Liver (tissue), 9 donors: Measurements from ENCODE around the gene GNPTAB. TPM values are rescaled to one million over a fixed set of nuclear protein-coding genes. Genes with fewer than 3 reads are reported as not detected.

Source experiments
- DNase-seq: peaks from one replicate; pipeline ENCODE4 v3.0.0-alpha.2; 2017; ENCODE audit warnings: low spot score
- H3K27ac ChIP-seq, 2 donors: one replicate each; pipeline ENCODE4 v1.7.0; 2013; ENCODE audit warnings: inconsistent platforms in 2 of 2, low read length in 2 of 2, control low read depth in 1 of 2, low read depth in 1 of 2, mild to moderate bottlenecking in 1 of 2
- H3K27me3 ChIP-seq, 4 donors: one replicate each; pipeline versions ENCODE4 v1.6.1 to v1.7.0; 2013; ENCODE audit warnings: low read length in 3 of 4, inconsistent platforms in 1 of 4, mild to moderate bottlenecking in 1 of 4, moderate library complexity in 1 of 4; ENCODE audit not compliant: control insufficient read depth in 4 of 4, insufficient read depth in 4 of 4
- H3K36me3 ChIP-seq, 4 donors: one replicate each; pipeline versions ENCODE4 v1.6.1 to v1.7.0; 2013; ENCODE audit warnings: low read length in 3 of 4, mild to moderate bottlenecking in 3 of 4, low read depth in 1 of 4, moderate library complexity in 1 of 4; ENCODE audit not compliant: control insufficient read depth in 4 of 4, insufficient read depth in 3 of 4
- H3K4me1 ChIP-seq, 4 donors: one replicate each; pipeline versions ENCODE4 v1.6.1 to v1.7.0; 2013; ENCODE audit warnings: low read length in 3 of 4, mild to moderate bottlenecking in 3 of 4, moderate library complexity in 1 of 4; ENCODE audit not compliant: control insufficient read depth in 4 of 4, insufficient read depth in 4 of 4
- H3K4me3 ChIP-seq, 3 donors: one replicate each; pipeline versions ENCODE4 v1.6.1 to v1.7.0; 2013; ENCODE audit warnings: low read length in 3 of 3, control low read depth in 1 of 3, low read depth in 1 of 3, mild to moderate bottlenecking in 1 of 3
- H3K9ac ChIP-seq, 2 donors: one replicate each; pipeline ENCODE4 v1.7.0; 2013; ENCODE audit warnings: low read length in 2 of 2, mild to moderate bottlenecking in 2 of 2, moderate library complexity in 2 of 2, control low read depth in 1 of 2, low read depth in 1 of 2
- H3K9me3 ChIP-seq, 4 donors: one replicate each; pipeline versions ENCODE4 v1.6.1 to v1.7.0; 2013; ENCODE audit warnings: low read length in 3 of 4; ENCODE audit not compliant: control insufficient read depth in 4 of 4
- CTCF ChIP-seq: fragments of 150-350 bp; IDR thresholded peaks from 2 replicates; pipeline ENCODE4 v1.5.1; 2017; ENCODE audit warnings: improper control_type of control experiment, low read depth, low read length; ENCODE audit not compliant: missing input control
- EGR1 ChIP-seq, 2 donors: IDR thresholded peaks; 2 replicates each; pipeline ENCODE4 v1.6.1; 2016 to 2018; ENCODE audit warnings: antibody characterized with exemption in 2 of 2, low read depth in 2 of 2
- FOXA1 ChIP-seq: IDR thresholded peaks from 2 replicates; pipeline ENCODE4 v1.6.1; 2016; ENCODE audit warnings: antibody characterized with exemption
- FOXA2 ChIP-seq: IDR thresholded peaks from 2 replicates; pipeline ENCODE4 v1.6.1; 2016; ENCODE audit warnings: antibody characterized with exemption
- GABPA ChIP-seq, 2 donors: IDR thresholded peaks in 1 of 2; conservative IDR thresholded peaks in 1 of 2; 2 replicates each; pipeline ENCODE4 v1.6.1; 2016; ENCODE audit warnings: antibody characterized with exemption in 2 of 2, mild to moderate bottlenecking in 1 of 2, moderate library complexity in 1 of 2
- HNF4A ChIP-seq, 2 donors: conservative IDR thresholded peaks; 2 replicates each; pipeline ENCODE4 v1.6.1; 2016; ENCODE audit warnings: antibody characterized with exemption in 2 of 2, mild to moderate bottlenecking in 2 of 2
- HNF4G ChIP-seq: IDR thresholded peaks from 2 replicates; pipeline ENCODE4 v1.6.1; 2016; ENCODE audit warnings: antibody characterized with exemption
- JUND ChIP-seq, 2 donors: IDR thresholded peaks; 2 replicates each; pipeline ENCODE4 v1.6.1; 2016; ENCODE audit warnings: antibody characterized with exemption in 2 of 2
- MAX ChIP-seq: IDR thresholded peaks from 2 replicates; pipeline ENCODE4 v1.6.1; 2016; ENCODE audit warnings: antibody characterized with exemption
- NR2F2 ChIP-seq: IDR thresholded peaks from 2 replicates; pipeline ENCODE4 v1.6.1; 2016; ENCODE audit warnings: antibody characterized with exemption
- RAD21 ChIP-seq, 2 donors: IDR thresholded peaks; 2 replicates each; pipeline ENCODE4 v1.6.1; 2016; ENCODE audit warnings: antibody characterized with exemption in 2 of 2, mild to moderate bottlenecking in 2 of 2
- REST ChIP-seq: IDR thresholded peaks from 2 replicates; pipeline ENCODE4 v1.6.1; 2016; ENCODE audit warnings: antibody characterized with exemption, mild to moderate bottlenecking
- RXRA ChIP-seq, 2 donors: IDR thresholded peaks; 2 replicates each; pipeline ENCODE4 v1.6.1; 2017 to 2018; ENCODE audit warnings: antibody characterized with exemption in 2 of 2, mild to moderate bottlenecking in 1 of 2
- SP1 ChIP-seq: IDR thresholded peaks from 2 replicates; pipeline ENCODE4 v1.6.1; 2018; ENCODE audit warnings: antibody characterized with exemption, mild to moderate bottlenecking
- TAF1 ChIP-seq: conservative IDR thresholded peaks from 2 replicates; pipeline ENCODE4 v1.6.1; 2016; ENCODE audit warnings: antibody characterized with exemption, mild to moderate bottlenecking
- YY1 ChIP-seq: IDR thresholded peaks from 2 replicates; pipeline ENCODE4 v1.6.1; 2016; ENCODE audit warnings: antibody characterized with exemption, mild to moderate bottlenecking
- ZBTB33 ChIP-seq: IDR thresholded peaks from 2 replicates; pipeline ENCODE4 v1.6.1; 2016; ENCODE audit warnings: antibody characterized with exemption
- WGBS: extraction: QIAGEN DNeasy Blood & Tissue Kit; methylation state at CpG from one replicate; pipeline ENCODE4 v1.1.7; 2013; 5-methylcytosine and 5-hydroxymethylcytosine counted together
- polyA plus RNA-seq, 2 donors: library from polyadenylated mRNA; stranded (reverse) in 1 of 2; unstranded in 1 of 2; fragments of 200-250 nt in 1 of 2; fragments of >200 nt in 1 of 2; fragmentation: Nextera tagmentation in 1 of 2; extraction: Ambion mirVana in 1 of 2; gene quantifications; one replicate each; pipeline versions ENCODE4 v1.2.1 to v1.2.3, GENCODE V29; 2013 to 2015
- total RNA-seq, 2 donors: library from RNA; depleted of rRNA; stranded (reverse); fragments of >200 nt; gene quantifications; one replicate each; pipeline ENCODE4 v1.2.3, GENCODE V29; 2014
- TF ChIP-seq, protein P1 (sequence below): IDR thresholded peaks from 2 replicates; pipeline ENCODE4 v1.6.1; 2016; ENCODE audit warnings: antibody characterized with exemption
- donor health status: healthy.
- donor health status: healthy.
- donor health status: healthy.
- donor health status: healthy.
- donor health status: healthy.

GNPTAB gene
- total and polyA plus RNA-seq, 4 donors: 4.6 to 11.1 (median 7.7) TPM

GRCh38 chr12:101838628-101839323, 8.0 kb upstream of the GNPTAB start:
- Histone ChIP-seq H3K27me3 (no peaks in the 10 kb centered on the region), H3K4me3 (no peak overlapping the region), H3K27ac (no peak overlapping the region), H3K9ac (no peak overlapping the region), H3K9me3 (no peaks in the 10 kb centered on the region), H3K4me1 (no peaks in the 10 kb centered on the region), H3K36me3 (no peaks in the 10 kb centered on the region)
- TF ChIP-seq SP1 (no peak), NR2F2 (no peak), FOXA2 (no peak), CTCF (no peak), MAX (no peak), RAD21 (IDR thresholded peaks at IDR 0.05) (no peak), GABPA (IDR thresholded peaks at IDR 0.05 in 1 of 2, conservative IDR thresholded peaks at IDR 0.05 in 1 of 2) (no peak), FOXA1 (no peak), EGR1 (IDR thresholded peaks at IDR 0.05; ENCODE audit: low read depth in 2 of 2) (no peak), HNF4G (no peak), REST (no peak)
- TF ChIP-seq, protein P1, sequence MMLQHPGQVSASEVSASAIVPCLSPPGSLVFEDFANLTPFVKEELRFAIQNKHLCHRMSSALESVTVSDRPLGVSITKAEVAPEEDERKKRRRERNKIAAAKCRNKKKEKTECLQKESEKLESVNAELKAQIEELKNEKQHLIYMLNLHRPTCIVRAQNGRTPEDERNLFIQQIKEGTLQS: no peak
- WGBS: 85% methylated on average over 3 of the region's 3 CpGs
- DNase-seq: no peak

DNA sequence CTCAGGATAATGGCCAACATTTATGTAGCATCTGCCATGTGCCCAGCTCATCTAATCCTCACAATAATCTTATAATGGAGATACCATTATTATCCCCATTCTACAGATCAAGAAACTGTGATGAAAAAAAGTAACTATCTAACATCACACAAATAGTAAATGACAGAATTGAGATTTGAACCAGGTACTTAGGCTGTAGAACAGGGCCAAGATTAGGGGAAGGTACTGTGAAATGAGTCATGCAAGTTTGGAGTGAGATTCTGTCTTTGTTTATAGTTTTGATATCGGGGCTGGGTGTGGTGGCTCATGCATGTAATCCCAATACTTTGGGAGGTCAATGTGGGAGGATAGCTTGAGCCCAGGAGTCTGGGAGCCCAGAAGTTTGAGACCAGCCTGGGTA, 1.3 kb upstream of the GNPTAB start:
- Histone ChIP-seq H3K27me3 (no peaks in the 10 kb centered on the region), H3K27ac (no peak overlapping the region), H3K4me1 (peaks cover 3 to 19% (median 9%) of the 10 kb centered on the region in 4 donors), H3K36me3 (no peaks in the 10 kb centered on the region), H3K9ac (no peak overlapping the region), H3K9me3 (no peaks in the 10 kb centered on the region), H3K4me3 (no peak overlapping the region)
- DNase-seq: no peak
- 82% methylated on average over 1 of the region's 1 CpG for WGBS
- no peak for TF ChIP-seq HNF4A (conservative IDR thresholded peaks at IDR 0.05)
- TF ChIP-seq TAF1: no peak
- TF ChIP-seq RXRA (IDR thresholded peaks at IDR 0.05): no peak
- no peak for TF ChIP-seq HNF4G
- TF ChIP-seq NR2F2: no peak
- TF ChIP-seq REST: no peak
- no peak for TF ChIP-seq FOXA1
- TF ChIP-seq YY1: no peak
- TF ChIP-seq SP1: no peak
- TF ChIP-seq MAX: no peak
- TF ChIP-seq, protein P1: no peak
- no peak for TF ChIP-seq EGR1 (IDR thresholded peaks at IDR 0.05; ENCODE audit: low read depth in 2 of 2)
- TF ChIP-seq FOXA2: no peak
- TF ChIP-seq GABPA (IDR thresholded peaks at IDR 0.05 in 1 of 2, conservative IDR thresholded peaks at IDR 0.05 in 1 of 2): no peak
- TF ChIP-seq JUND (IDR thresholded peaks at IDR 0.05): no peak
- TF ChIP-seq ZBTB33: no peak
